Thymus (tissue), 11 donors: ENCODE measurements around the gene RTP3. TPM values are rescaled to one million over a fixed set of nuclear protein-coding genes. Genes with fewer than 3 reads are reported as not detected.
A peak's percentile ranks its signal among the peaks of the same experiment; 100 is the strongest.
"Not testable (repeated sequence)": the region's sequence is repeated elsewhere in the genome, so short reads cannot be mapped to it uniquely, and the experiment has no call there.

Experiments used
- DNase-seq, 9 donors: peaks; one replicate each; pipeline ENCODE4 v3.0.0-alpha.2; 2013; ENCODE audit warnings: low spot score in 9 of 9, low read depth in 6 of 9, missing footprints in 1 of 9
- H3K27ac ChIP-seq, 2 donors: one replicate each; pipeline ENCODE4 v1.5.1; 2013; ENCODE audit warnings: control low read depth in 1 of 2, low read depth in 1 of 2, low read length in 1 of 2, mild to moderate bottlenecking in 1 of 2, moderate library complexity in 1 of 2
- H3K27me3 ChIP-seq, 2 donors: one replicate each; pipeline ENCODE4 v1.5.1; 2013; ENCODE audit warnings: low read length in 1 of 2; ENCODE audit not compliant: control insufficient read depth in 2 of 2, insufficient read depth in 1 of 2
- H3K36me3 ChIP-seq, 2 donors: one replicate each; pipeline ENCODE4 v1.5.1; 2013; ENCODE audit warnings: low read length in 1 of 2, mild to moderate bottlenecking in 1 of 2, moderate library complexity in 1 of 2; ENCODE audit not compliant: control insufficient read depth in 2 of 2, insufficient read depth in 2 of 2
- H3K4me1 ChIP-seq, 2 donors: one replicate each; pipeline ENCODE4 v1.5.1; 2013; ENCODE audit warnings: low read length in 2 of 2; ENCODE audit not compliant: control insufficient read depth in 2 of 2, insufficient read depth in 2 of 2
- H3K4me3 ChIP-seq, 2 donors: one replicate each; pipeline ENCODE4 v1.5.1; 2013; ENCODE audit warnings: low read length in 2 of 2, control low read depth in 1 of 2, mild to moderate bottlenecking in 1 of 2
- H3K9me3 ChIP-seq, 2 donors: one replicate each; pipeline ENCODE4 v1.5.1; 2013; ENCODE audit warnings: low read length in 1 of 2, mild to moderate bottlenecking in 1 of 2; ENCODE audit not compliant: control insufficient read depth in 2 of 2, insufficient read depth in 1 of 2
- WGBS: extraction: QIAGEN DNeasy Blood & Tissue Kit; methylation state at CpG from one replicate; pipeline ENCODE4 v1.1.7; 2013; 5-methylcytosine and 5-hydroxymethylcytosine counted together
- polyA plus RNA-seq: library from polyadenylated mRNA; stranded (reverse); fragments of 200-250 nt; gene quantifications from one replicate; pipeline ENCODE4 v1.2.3, GENCODE V29; 2013
- total RNA-seq: library from RNA; stranded (reverse); fragments of 120-200 nt; gene quantifications from one replicate; pipeline ENCODE4 v1.2.4, GENCODE V29; 2013
- donor health status: healthy.

RTP3 gene
- total and polyA plus RNA-seq, 2 donors: 0.07 TPM; not detected in 1

GRCh38 chr3:46522201-46522600 is 24.4 kb downstream of the RTP3 start:
- H3K9me3 ChIP-seq, DNase-seq, H3K4me1 ChIP-seq, H3K27ac ChIP-seq, H3K4me3 ChIP-seq, H3K27me3 ChIP-seq, H3K36me3 ChIP-seq: not testable (repeated sequence)
- WGBS: 92% methylated on average over 4 of the region's 4 CpGs

GRCh38 chr3:46523556-46523955 is 25.8 kb downstream of the RTP3 start:
- no peak overlapping the region for H3K27ac ChIP-seq
- 98% methylated on average over 2 of the region's 2 CpGs for WGBS
- H3K4me3 ChIP-seq: no peak overlapping the region

GRCh38 chr3:46524008-46524407 is 26.2 kb downstream of the RTP3 start:
- Histone ChIP-seq H3K4me1 (no peaks in the 10 kb centered on the region), H3K4me3 (no peak overlapping the region), H3K27ac (no peak overlapping the region), H3K27me3 (no peaks in the 10 kb centered on the region), H3K36me3 (no peaks in the 10 kb centered on the region), H3K9me3 (no peaks in the 10 kb centered on the region)
- no peak for DNase-seq
- WGBS: 93% methylated on average over 3 of the region's 3 CpGs

More at GRCh38 chr3:46523556-46523955, 25.8 kb downstream of the RTP3 start:
- no peaks in the 10 kb centered on the region for H3K9me3 ChIP-seq
- no peaks in the 10 kb centered on the region for H3K36me3 ChIP-seq
- no peaks in the 10 kb centered on the region for H3K27me3 ChIP-seq
- no peaks in the 10 kb centered on the region for H3K4me1 ChIP-seq
- DNase-seq: no peak

- Histone ChIP-seq H3K9me3 (no peaks in the 10 kb centered on the region), H3K27ac (no peak overlapping the region), H3K4me1 (no peaks in the 10 kb centered on the region), H3K36me3 (no peaks in the 10 kb centered on the region), H3K27me3 (no peaks in the 10 kb centered on the region), H3K4me3 (no peak overlapping the region)
- 96% methylated on average over 3 of the region's 3 CpGs for WGBS
- no peak for DNase-seq
Observed at GRCh38 chr3:46524832-46525231, 27.1 kb downstream of the RTP3 start.

- Histone ChIP-seq H3K4me1 (no peaks in the 10 kb centered on the region), H3K9me3 (no peaks in the 10 kb centered on the region), H3K36me3 (no peaks in the 10 kb centered on the region), H3K4me3 (no peak overlapping the region), H3K27ac (no peak overlapping the region), H3K27me3 (no peaks in the 10 kb centered on the region)
- 98% methylated on average over 5 of the region's 5 CpGs for WGBS
- no peak for DNase-seq
Observed at GRCh38 chr3:46527239-46527638, 29.5 kb downstream of the RTP3 start.

GRCh38 chr3:46533091-46533490 is 35.3 kb downstream of the RTP3 start:
- Histone ChIP-seq H3K4me3 (no peak overlapping the region), H3K4me1 (peaks cover 19 to 24% of the 10 kb centered on the region in 2 donors), H3K27ac (no peak overlapping the region), H3K36me3 (no peaks in the 10 kb centered on the region), H3K27me3 (no peaks in the 10 kb centered on the region), H3K9me3 (no peaks in the 10 kb centered on the region)
- no peak for DNase-seq
- 97% methylated on average over 3 of the region's 3 CpGs for WGBS

GRCh38 chr3:46535746-46536145 is 38.0 kb downstream of the RTP3 start:
- Histone ChIP-seq H3K27ac (no peak overlapping the region), H3K4me3 (no peak overlapping the region), H3K9me3 (no peaks in the 10 kb centered on the region), H3K27me3 (no peaks in the 10 kb centered on the region), H3K36me3 (no peaks in the 10 kb centered on the region), H3K4me1 (peaks cover 43 to 49% of the 10 kb centered on the region in 2 donors)
- 97% methylated on average over 5 of the region's 5 CpGs for WGBS
- DNase-seq: no peak

- H3K4me1 ChIP-seq: peaks cover 48 to 55% of the 10 kb centered on the region in 2 donors
- no peaks in the 10 kb centered on the region for H3K9me3 ChIP-seq
- H3K36me3 ChIP-seq: no peaks in the 10 kb centered on the region
Observed at GRCh38 chr3:46536758-46537157, 39.0 kb downstream of the RTP3 start.

GRCh38 chr3:46537316-46537715 is 39.5 kb downstream of the RTP3 start:
- no peak overlapping the region for H3K4me3 ChIP-seq
- no peaks in the 10 kb centered on the region for H3K36me3 ChIP-seq
- no peaks in the 10 kb centered on the region for H3K27me3 ChIP-seq
- DNase-seq: no peak
- H3K27ac ChIP-seq: no peak overlapping the region
- no peaks in the 10 kb centered on the region for H3K9me3 ChIP-seq
- peaks cover 52 to 61% of the 10 kb centered on the region in 2 donors for H3K4me1 ChIP-seq
- 100% methylated on average over 1 of the region's 1 CpG for WGBS

More at GRCh38 chr3:46536758-46537157, 39.0 kb downstream of the RTP3 start:
- H3K27me3 ChIP-seq: no peaks in the 10 kb centered on the region
- DNase-seq: no peak
- H3K4me3 ChIP-seq: no peak overlapping the region
- no peak overlapping the region for H3K27ac ChIP-seq

GRCh38 chr3:46537779-46538178 is 40.0 kb downstream of the RTP3 start:
- WGBS: 49% methylated on average over 5 of the region's 5 CpGs
- H3K36me3 ChIP-seq: no peaks in the 10 kb centered on the region
- peak overlapping the region; percentile 3 to 93 for H3K27ac ChIP-seq
- peak in 6 of 9 donors; percentile 38 to 81 (median 58) for DNase-seq
- peaks cover 54 to 64% of the 10 kb centered on the region in 2 donors for H3K4me1 ChIP-seq
- H3K4me3 ChIP-seq: no peak overlapping the region
- H3K9me3 ChIP-seq: no peaks in the 10 kb centered on the region
- H3K27me3 ChIP-seq: no peaks in the 10 kb centered on the region
